ENCODE results near the gene FYB1.
A peak's percentile ranks its signal among the peaks of the same experiment; 100 is the strongest.

The FYB1 gene

DNA sequence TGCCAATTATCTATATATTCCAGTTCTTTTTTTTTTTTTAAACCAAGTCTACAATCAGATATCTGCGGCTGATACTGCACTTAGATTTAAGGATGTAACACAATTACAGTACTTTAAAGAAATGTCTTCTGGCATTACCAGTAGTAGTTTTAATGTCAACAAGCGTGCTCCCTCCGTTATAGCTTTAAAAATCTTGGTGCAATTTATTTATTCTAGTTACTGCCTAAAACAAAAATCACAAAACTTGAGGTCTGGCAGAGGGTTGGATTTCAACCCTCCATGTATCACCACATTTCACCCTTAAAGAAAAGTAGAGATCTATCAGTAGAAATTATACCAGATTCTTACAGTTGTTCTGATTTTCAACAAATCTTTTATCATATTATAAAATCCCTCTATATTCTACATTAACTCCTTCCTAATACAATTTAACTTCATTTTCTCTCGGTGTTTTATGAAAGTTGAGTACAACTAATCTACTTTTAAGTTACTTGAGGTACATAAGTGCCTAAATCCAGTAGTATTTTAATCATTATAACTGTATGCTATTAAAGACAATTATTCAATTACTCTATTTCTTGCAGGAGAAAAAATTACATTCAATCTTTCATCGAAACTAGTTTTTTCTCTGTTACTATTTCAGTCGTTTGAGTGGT is 143.1 kb downstream of the FYB1 start:
- no peak for DNase-seq

DNA sequence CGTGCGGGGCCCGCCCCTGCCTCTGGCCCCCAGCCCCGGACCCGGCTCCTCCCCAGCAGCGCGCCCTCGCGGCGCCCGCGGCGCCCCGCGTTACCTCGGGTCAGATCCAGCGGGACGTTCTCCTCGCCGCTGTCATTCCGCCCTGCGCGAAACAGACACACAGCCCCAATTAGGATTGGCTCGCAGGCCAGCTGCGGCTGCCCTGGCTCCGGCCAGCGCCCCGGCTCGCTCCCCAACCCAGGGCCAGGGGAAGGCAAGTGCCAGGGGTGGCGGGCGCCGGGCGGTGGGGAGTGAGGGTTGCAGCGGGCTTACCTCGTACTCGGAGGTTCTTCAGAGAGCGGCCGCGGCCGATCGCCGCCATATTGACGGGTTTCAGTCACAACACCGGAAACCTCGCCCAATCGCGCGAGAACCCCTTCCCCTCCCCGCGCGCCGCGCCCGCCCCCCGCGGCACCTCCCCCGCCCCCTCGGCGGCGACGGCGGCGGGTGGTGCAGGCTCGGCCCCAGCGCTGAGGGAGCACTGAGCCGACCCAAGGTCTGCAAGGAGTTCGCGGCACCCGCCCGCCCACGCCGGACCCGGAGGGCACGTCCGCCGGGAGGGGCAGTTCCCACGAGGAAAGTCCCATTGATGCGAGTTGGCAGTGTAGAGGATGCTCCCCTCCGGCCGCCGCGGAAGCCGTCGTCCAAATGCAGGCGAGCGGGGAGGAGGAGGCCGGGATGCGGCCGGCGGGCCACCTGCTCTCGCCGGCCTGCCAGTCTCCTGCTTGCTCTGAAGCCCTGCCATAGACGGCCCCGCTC is 145.1 kb downstream of the FYB1 start, which contains the start of gene RICTOR:
Gene RICTOR (minus strand): TSS at position 383 of the 798 bp plus-strand sequence. CDS start 22 bp downstream, at position 361.
- DNase-seq = peak; percentile 96

DNA sequence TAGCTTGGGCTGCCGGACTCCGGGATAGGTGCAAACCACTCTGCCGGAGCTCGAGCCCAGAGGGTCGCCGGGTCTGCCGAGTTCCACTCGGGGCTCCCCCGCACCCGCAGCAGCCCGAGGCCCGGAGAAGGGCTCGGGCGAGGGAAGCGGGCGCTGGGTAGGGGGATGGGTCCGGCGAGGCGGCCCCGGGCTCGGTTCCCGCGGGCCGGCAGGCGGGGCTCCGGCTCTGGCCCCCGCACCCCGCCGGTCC is 145.7 kb downstream of the FYB1 start:
- DNase-seq = no peak

DNA sequence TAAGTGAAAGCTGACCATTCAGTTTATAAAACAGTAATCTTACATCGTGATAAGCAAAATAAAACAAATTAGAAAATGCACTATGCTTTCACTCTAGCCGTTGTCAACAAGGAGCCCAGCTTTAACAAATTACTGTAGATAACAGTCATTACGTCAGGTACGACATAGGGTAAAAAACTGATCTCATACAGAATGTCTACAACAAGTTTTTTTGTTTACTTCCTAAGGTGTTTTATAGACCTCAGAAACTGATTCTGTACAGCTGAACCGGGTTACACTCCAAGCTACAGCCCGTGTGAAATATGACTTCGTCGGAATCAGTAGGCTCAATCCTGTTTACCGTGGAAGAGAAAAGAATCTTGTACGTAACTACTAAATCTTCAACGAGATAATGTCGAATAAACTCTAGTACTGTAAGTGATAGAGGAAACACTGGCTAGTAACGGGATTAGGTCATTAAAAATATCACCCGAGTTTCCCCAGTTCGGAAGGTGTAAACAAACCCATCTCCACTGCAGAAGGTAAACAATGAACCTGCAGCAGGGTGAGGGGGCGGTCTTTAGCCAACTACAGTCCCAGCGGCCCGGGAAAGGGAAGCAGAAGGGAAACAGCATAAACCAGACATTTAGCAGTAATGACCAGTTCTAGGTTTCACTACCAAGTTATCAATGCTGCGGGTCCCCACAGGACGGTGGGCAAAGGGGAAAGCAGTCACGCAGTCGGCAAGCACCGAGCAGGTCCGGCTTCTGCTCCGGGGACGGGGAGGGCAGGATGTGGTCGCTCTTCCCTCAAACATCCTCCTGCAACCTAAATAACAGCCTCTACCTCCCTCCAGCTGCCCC is 146.2 kb downstream of the FYB1 start:
- peak; percentile 83 for DNase-seq

DNA sequence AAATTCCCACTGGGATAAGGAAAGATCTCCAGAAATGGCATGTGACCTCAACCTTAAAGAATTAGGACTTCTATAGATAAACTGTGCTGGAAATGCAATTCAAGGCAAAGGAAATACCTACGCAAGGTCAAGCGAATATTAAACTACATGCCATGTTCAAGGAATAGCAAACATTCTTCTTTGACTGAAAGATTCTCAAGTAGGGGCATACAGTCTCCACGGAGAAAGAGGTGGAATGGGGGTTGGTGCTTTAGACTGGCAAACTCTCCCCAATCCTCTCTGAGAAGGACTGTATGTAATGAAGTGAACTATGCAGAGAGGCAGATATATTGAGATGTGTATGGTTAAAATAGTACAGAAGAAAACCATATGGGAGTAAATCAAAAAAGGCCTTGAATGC is 151.3 kb downstream of the FYB1 start:
- no peak for DNase-seq

DNA sequence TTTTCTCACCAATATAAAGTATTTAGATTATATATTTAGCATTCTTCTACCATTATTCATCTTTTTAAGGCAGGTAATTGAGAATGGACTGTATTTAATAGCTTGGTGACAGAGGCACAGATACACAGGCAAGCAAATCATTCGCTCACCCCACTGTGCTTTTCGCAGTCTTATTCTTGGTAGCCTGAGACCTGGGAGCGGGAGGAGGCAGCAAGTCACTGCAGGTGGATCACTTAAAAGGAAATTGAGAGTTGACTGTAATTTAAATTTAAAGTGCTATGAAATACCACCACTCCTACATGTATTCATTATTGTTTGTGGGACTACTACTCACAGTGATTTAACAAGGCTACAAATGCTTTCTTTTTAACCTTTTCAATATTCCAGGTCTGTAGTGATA is 154.9 kb downstream of the FYB1 start:
- no peak for DNase-seq

DNA sequence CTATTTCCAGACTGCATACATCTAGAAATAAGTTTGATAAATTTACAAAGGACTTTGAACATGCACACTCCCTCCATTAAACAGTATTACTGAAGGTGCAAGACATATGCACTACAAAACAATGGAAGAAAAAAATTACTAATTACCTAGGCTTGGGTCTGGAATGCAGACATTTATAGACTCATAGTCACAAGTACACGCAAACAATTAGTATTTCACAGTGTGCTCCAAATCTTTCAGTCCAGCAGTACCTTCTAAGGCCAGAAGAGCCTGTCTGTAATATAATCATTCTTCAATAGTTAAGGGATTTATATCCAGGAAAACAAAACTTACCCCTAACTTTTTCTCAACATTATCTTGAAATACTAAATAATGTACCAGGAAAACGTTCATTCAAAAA is 156.3 kb downstream of the FYB1 start:
- DNase-seq = no peak

DNA sequence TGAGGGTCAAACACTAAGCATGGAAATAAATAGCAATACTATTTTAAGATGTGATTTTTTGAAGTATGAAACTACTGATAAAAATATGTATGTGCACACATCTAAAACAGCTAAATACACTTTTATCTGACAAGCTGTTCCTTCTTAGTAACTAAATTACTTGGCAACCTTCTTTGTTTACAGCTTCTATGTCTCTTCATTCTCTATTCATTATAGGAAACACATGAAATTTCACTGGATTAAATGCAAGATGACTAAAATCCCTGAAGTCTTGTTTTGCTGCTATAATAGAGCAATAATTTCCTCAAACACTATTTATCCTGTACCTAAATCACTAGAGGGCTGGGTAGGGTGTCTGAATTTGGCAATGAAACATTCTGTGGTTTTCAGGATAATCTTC is 156.8 kb downstream of the FYB1 start:
- no peak for DNase-seq

DNA sequence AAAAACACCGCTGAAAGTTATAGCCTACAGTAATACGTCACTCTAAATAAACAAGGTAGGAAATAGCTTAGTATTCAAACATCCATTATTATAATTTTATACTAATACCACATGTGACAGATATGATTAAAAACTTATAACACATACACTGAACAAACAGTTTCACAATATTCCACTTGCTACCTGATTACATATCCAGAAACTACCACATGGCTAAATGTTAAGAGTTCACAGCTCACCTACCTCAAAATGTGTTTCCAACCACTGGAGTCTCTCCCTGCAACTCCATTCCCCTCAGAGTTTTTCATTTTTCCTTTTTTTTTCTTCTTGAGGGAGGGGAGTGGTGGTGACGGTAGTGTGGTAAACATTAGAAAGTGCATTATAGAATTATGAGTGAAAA is 157.3 kb downstream of the FYB1 start:
- no peak for DNase-seq

DNA sequence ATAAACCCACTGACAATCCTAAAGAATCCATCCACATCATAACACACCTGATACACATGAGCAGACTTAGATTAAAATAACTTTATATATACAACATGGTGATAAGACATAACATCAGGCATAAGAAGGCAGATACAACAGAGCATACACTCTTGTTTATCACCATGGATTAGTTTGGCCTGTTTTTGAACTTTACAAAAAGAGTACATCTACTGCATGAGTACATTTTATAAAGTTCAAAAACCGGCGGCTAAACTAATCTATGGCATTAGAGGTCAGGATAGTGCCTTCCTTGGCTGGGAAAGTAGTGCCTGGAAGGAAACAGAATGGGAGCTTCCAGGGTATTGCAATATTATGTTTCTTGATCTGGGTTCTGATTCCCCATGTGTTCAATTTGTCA is 160.3 kb downstream of the FYB1 start:
- DNase-seq = no peak

DNA sequence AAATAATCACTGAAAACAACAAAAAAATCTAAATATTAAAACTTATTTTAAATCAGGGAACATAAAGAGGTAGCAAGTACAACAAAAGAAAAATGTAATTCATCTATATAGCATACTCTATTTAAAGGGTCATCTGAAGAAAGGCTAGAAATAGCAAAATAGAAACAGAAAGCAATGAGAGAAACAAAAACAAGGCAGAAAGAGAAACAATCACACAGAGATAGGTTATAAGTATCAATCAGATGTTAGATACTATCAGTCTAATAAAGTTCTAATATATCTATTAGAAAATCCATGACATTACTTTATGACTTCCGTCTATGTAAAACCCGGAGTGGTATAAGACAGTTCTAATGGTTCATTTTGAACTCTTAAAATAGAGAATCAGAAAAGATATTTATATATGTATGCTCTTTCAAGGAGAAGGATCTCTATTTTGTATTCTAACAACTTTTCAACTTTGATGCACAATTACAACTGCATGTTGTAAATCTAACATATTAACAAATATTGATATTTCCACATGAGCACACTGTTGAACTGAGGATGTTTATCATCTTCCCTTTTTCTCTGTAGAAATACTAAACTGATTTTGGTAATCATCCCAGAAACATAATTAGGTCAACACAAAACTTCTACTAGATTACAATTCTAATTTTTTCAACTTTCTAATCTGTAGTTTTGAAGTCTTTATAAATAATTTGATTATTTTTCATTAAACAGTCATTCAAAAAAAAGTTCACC is 161.0 kb downstream of the FYB1 start:
- no peak for DNase-seq

DNA sequence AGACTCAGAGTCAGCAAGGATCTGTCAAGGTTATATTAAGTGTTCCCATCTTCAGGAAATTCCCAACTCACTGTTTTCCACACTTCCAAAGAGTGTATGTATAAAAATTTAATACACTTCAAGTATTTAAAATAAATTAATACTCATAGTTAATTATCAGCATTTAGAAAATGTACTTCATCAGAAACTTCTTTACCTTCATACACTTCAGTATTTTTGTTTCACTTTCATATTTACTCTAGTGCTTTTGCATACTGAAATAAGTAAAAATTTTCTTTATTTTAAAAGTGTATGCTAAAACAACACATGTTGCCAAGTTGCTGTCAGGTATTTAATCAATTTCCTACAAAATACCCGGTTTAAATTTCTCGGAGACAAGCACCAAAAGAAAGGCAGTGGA is 161.6 kb downstream of the FYB1 start:
- no peak for DNase-seq

DNA sequence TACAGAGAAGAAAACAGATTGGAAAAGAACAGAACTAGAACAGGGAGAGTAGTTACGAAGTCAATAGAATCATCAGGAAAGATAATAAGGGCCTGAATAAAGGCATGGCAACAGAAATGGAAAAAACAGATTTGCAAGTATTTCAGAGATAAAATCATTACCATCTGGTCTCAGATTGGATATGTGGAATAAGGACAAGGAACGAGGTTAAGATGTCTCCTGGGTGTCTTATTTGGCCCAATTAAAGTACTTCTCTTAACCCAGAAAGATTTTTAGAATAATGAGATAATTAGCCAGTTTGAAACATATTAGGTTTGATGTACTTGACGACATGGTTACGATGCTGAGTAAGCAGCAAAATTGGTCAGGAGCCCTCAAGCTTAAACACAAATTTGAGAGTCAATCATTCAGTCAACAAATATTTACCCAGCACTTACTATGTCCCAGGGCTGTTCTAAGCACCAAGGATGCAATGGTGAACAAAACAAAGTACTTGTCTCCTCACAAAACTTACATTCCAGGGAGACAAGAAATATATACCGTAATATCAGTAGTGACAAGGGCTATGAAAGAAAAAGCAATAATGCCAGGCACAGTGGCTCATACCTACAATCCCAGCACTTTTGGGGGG is 163.5 kb downstream of the FYB1 start:
- no peak for DNase-seq

All from activated effector memory CD4-positive, alpha-beta T cell treated with anti-CD3 and anti-CD28 coated beads, Interleukin-2, amount 50 U/mL, for 16 hours (primary cell).